Measurements from ENCODE around the gene ACSF2.
A peak's percentile ranks its signal among the peaks of the same experiment; 100 is the strongest.

Gene ACSF2

DNA sequence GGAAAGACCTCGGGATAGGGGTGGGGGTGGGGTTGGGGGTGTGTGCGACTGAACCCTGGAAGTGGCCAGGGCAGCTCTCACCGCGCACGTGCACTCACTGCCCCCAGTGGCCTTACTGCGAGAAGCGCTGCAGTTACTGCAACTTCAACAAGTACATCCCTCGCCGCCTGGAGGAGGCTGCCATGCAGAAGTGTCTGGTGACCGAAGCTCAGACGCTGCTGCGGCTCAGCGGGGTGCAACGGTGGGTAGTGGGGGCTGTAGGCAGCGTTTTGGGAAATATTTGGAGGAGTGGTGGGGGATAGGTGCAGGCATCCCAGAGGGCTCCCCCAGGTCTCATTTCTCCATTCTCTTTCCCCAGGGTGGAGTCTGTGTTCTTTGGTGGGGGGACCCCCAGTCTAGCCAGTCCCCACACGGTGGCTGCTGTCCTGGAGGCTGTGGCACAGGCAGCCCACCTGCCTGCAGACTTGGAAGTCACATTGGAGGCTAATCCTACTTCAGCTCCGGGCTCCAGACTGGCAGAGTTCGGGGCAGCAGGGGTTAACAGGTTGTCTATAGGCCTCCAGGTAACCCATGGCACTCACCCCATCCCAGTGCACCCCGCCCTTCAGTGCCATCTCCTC is 53.6 kb downstream of the ACSF2 start:
- peak; percentile 82 for DNase-seq (ENCODE audit: low read depth)
- peak overlapping the region; percentile 91 for H3K4me3 ChIP-seq (replicated peaks; ENCODE audit: low read depth, low read length)
- TF ChIP-seq, protein P1, sequence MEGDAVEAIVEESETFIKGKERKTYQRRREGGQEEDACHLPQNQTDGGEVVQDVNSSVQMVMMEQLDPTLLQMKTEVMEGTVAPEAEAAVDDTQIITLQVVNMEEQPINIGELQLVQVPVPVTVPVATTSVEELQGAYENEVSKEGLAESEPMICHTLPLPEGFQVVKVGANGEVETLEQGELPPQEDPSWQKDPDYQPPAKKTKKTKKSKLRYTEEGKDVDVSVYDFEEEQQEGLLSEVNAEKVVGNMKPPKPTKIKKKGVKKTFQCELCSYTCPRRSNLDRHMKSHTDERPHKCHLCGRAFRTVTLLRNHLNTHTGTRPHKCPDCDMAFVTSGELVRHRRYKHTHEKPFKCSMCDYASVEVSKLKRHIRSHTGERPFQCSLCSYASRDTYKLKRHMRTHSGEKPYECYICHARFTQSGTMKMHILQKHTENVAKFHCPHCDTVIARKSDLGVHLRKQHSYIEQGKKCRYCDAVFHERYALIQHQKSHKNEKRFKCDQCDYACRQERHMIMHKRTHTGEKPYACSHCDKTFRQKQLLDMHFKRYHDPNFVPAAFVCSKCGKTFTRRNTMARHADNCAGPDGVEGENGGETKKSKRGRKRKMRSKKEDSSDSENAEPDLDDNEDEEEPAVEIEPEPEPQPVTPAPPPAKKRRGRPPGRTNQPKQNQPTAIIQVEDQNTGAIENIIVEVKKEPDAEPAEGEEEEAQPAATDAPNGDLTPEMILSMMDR (IDR thresholded peaks at IDR 0.05; ENCODE audit: low read length, missing control alignments): peak; percentile 54

GRCh38 chr17:50480142-50480764 is 54.2 kb downstream of the ACSF2 start:
- TF ChIP-seq, protein P1 (IDR thresholded peaks at IDR 0.05; ENCODE audit: low read length, missing control alignments): no peak
- DNase-seq (ENCODE audit: low read depth): no peak
- no peak overlapping the region for H3K4me3 ChIP-seq (replicated peaks; ENCODE audit: low read depth, low read length)

DNA sequence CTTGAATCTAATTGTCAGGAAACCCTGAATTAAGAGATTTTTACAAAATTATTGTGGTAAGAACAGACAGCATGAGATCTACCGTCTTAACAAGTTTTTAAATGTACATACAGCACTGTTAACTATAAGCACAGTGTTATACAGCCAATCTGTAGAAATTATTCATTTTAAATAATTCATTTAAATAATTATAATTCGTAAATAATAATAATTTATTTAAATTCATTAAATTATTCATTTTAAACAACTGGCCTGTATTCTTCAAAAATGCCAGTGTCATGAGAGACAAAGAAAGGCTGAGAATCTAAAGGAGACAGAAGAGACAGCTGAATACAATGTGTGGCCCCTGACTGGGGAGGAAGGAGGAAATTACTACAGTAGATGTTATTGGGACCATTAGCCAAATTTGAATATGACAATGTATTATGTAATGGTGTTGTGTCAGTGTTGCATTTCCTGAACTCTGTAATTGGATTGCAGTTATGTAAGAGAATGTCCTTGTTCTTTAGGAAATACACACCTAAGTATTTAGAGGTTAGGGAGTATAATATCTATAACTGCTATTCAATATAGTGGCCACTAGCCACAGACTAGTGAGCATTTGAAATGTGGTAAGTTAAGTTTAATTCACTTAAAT is 55.0 kb downstream of the ACSF2 start:
- no peak overlapping the region for H3K4me3 ChIP-seq (replicated peaks; ENCODE audit: low read depth, low read length)
- no peak for DNase-seq (ENCODE audit: low read depth)
- TF ChIP-seq, protein P1 (IDR thresholded peaks at IDR 0.05; ENCODE audit: low read length, missing control alignments): no peak

DNA sequence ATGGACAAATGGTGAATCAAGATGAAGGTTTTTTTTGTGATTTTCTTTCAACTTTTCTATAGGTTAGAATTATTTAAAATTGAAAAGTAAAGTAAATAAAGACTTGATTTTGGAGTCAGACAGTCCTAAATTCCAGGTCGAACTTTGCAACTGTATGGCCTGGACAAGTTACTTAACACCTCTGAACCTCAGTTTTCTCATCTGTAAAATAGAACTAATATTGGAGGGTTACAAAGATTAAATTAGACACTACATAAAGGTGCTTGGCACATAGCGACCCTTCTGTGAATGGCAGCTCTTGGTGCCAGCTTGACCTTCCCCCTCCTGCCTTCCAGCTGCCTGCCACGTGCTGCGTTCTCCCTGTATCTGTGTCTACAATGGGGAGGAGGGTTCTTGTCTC is 55.6 kb downstream of the ACSF2 start:
- no peak for DNase-seq (ENCODE audit: low read depth)
- TF ChIP-seq, protein P1 (IDR thresholded peaks at IDR 0.05; ENCODE audit: low read length, missing control alignments): no peak
- H3K4me3 ChIP-seq (replicated peaks; ENCODE audit: low read depth, low read length): no peak overlapping the region

DNA sequence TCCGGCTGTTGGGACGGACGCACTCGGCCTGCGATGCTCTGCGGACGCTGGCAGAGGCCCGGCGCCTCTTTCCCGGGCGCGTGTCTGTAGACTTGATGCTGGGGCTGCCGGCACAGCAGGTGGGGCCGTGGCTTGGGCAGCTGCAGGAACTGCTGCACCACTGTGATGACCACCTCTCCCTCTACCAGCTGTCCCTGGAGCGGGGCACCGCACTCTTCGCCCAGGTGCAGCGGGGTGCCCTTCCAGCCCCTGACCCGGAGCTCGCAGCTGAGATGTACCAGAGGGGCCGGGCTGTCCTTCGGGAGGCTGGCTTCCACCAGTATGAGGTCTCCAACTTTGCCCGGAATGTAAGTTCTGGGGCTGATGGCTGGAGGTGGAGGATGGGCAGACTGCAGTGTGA is 56.1 kb downstream of the ACSF2 start:
- no peak for DNase-seq (ENCODE audit: low read depth)
- TF ChIP-seq, protein P1 (IDR thresholded peaks at IDR 0.05; ENCODE audit: low read length, missing control alignments): no peak
- no peak overlapping the region for H3K4me3 ChIP-seq (replicated peaks; ENCODE audit: low read depth, low read length)

DNA sequence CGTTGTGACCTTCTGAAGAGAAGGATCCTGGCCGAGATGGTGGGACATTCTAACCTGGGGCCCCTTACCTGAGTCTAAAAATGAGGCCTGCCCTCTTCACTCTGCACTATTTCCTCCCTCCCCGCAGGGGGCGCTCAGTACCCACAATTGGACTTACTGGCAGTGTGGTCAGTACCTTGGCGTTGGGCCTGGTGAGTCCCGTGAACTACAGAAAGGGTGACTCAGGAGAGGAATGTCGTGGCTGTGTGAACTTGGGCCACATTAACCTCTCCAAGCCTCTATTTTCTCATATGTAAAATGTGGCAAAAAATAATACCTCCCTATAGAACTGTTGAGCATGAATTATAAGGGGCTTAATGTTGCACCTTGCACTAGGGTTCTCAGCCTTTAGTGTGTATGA is 56.5 kb downstream of the ACSF2 start:
- H3K4me3 ChIP-seq (replicated peaks; ENCODE audit: low read depth, low read length): no peak overlapping the region
- TF ChIP-seq, protein P1 (IDR thresholded peaks at IDR 0.05; ENCODE audit: low read length, missing control alignments): peak; percentile 90
- DNase-seq (ENCODE audit: low read depth): peak; percentile 98

All from fibroblast of pulmonary artery (primary cell).